ENCODE results near the gene EIF4H. TPM values are rescaled to one million over a fixed set of nuclear protein-coding genes. Genes with fewer than 3 reads are reported as not detected.

Gene EIF4H
- total and polyA plus RNA-seq, 2 of the 8 experiments (the other 6 are each of a cell fraction or from before 2014, with no cell fraction given): 323 to 382 TPM

DNA sequence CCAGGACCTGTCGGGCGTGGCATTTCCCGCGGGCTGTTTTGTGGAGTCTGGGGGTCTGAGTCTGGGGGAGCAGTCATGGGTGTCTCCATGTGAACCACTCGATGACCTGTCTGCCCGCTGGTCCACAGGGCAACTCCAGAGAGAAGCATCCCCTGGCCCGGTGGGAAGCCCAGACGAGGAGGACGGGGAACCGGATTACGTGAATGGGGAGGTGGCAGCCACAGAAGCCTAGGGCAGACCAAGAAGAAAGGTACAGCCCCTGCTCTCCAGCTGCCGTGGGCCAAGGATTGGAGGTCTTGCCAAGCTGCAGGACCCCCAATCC lies 50.3 kb downstream of the EIF4H start:
- no peak overlapping the region for H4K8ac ChIP-seq (ENCODE audit: extremely low read depth, insufficient read depth, low read length)
- no peak overlapping the region for H3K56ac ChIP-seq (replicated peaks; ENCODE audit: insufficient read length, low read depth, low read length)
- no peak overlapping the region for H3K23ac ChIP-seq (ENCODE audit: insufficient read length)
- H2AFZ ChIP-seq (ENCODE audit: low read length): no peak overlapping the region
- H2BK20ac ChIP-seq (ENCODE audit: low read length): no peak overlapping the region
- no peak overlapping the region for H3K18ac ChIP-seq (ENCODE audit: extremely low read depth, low read length)
- H4K5ac ChIP-seq (ENCODE audit: insufficient read length, low read depth, low read length): no peak overlapping the region
- POLR2A ChIA-PET (ENCODE audit: partially characterized antibody): interaction anchor here (0.6 to 2.5 kb wide), 3 partner anchors 11 to 427 kb away, joined by 4 to 12 read pairs (median 7); partner anchors contain the start of gene LAT2
- 88% methylated on average over 12 of the region's 12 CpGs; no CpG with 5 or more reads in 1 of the 2 experiments for WGBS, 2 experiments (ENCODE audit: extremely low coverage in 1 of 2, insufficient coverage in 1 of 2, insufficient read length in 1 of 2, insufficient replicate concordance in 2 of 2, low coverage in 1 of 2, low lambda C conversion rate in 2 of 2, missing lambda C conversion rate in 1 of 2)
- no peaks in the 10 kb centered on the region for H3K79me2 ChIP-seq (ENCODE audit: control insufficient read depth in 1 of 2, insufficient read depth in 2 of 2, low read length in 2 of 2)
- H3K4me1 ChIP-seq (replicated peaks in 1 of 4; ENCODE audit: control insufficient read depth in 3 of 4, insufficient read depth in 4 of 4, low read length in 3 of 4): peaks cover 0 to 2% (median 0%) of the 10 kb centered on the region in 4 experiments; a peak in 3 of 7 replicates
- H3K4ac ChIP-seq (replicated peaks; ENCODE audit: insufficient read length, low read depth, low read length): no peak overlapping the region
- CTCF ChIA-PET (ENCODE audit: partially characterized antibody): interaction anchor here (0.6 to 8.3 kb wide), 3 partner anchors 18 to 427 kb away, joined by 3 to 71 read pairs (median 3); no protein-coding TSS in a partner anchor
- no peak overlapping the region for H4K91ac ChIP-seq (replicated peaks; ENCODE audit: insufficient read length, low read length)
- H4K20me1 ChIP-seq (replicated peaks in 1 of 2; ENCODE audit: control insufficient read depth in 1 of 2, insufficient read depth in 2 of 2, low read length in 2 of 2): peaks cover 4 to 11% of the 10 kb centered on the region in 2 experiments
- no peak overlapping the region for H2BK5ac ChIP-seq (ENCODE audit: low read depth, low read length)
- H3K79me1 ChIP-seq (ENCODE audit: low read depth, low read length): no peaks in the 10 kb centered on the region
- no peaks in the 10 kb centered on the region for H3K9me3 ChIP-seq (ENCODE audit: insufficient read depth in 2 of 2, low read depth in 1 of 2, low read length in 1 of 2)
- H2BK120ac ChIP-seq (replicated peaks; ENCODE audit: low read depth, low read length): no peak overlapping the region
- no peak overlapping the region for H3K27ac ChIP-seq (ENCODE audit: low read depth, low read length)
- H3K4me3 ChIP-seq (ENCODE audit: extremely low read depth in 1 of 4, insufficient read depth in 2 of 4, low read depth in 3 of 4, low read length in 4 of 4): no peak overlapping the region
- no peak for DNase-seq (ENCODE audit: low read depth in 1 of 2, low spot score in 2 of 2)
- no peak overlapping the region for H3K4me2 ChIP-seq (ENCODE audit: insufficient read depth in 1 of 2, low read depth in 2 of 2, low read length in 2 of 2)
- no peak overlapping the region for H3K9ac ChIP-seq (replicated peaks in 1 of 4; ENCODE audit: extremely low read depth in 1 of 4, low read depth in 3 of 4, low read length in 3 of 4)
- no peaks in the 10 kb centered on the region for H3K27me3 ChIP-seq (replicated peaks in 1 of 4; ENCODE audit: control insufficient read depth in 3 of 4, extremely low read depth in 1 of 4, insufficient read depth in 3 of 4, low read length in 3 of 4)
- no peak overlapping the region for H2BK15ac ChIP-seq (ENCODE audit: low read length)
- FAIRE-seq: no peak
- no peak overlapping the region for H2BK12ac ChIP-seq (ENCODE audit: low read depth, low read length)
- no peak overlapping the region for H3K14ac ChIP-seq (ENCODE audit: insufficient read length)
- no peak overlapping the region for H2AK5ac ChIP-seq (ENCODE audit: low read depth, low read length)
- H3K36me3 ChIP-seq (ENCODE audit: control insufficient read depth in 2 of 4, insufficient read depth in 4 of 4, low read length in 3 of 4): peaks cover 2 to 18% (median 7%) of the 10 kb centered on the region in 4 experiments; a peak in 7 of 8 replicates
- H3K23me2 ChIP-seq (ENCODE audit: low read depth, low read length): no peaks in the 10 kb centered on the region
- TF ChIP-seq RBBP5 (IDR thresholded peaks at IDR 0.05; ENCODE audit: borderline replicate concordance, low read depth, low read length) (no peak), CHD1 (IDR thresholded peaks at IDR 0.05; ENCODE audit: low read depth, low read length) (no peak), CBX8 (IDR thresholded peaks at IDR 0.05; ENCODE audit: borderline replicate concordance, low read depth, low read length) (no peak), SIN3A (conservative IDR thresholded peaks at IDR 0.05 in 1 of 2, IDR thresholded peaks at IDR 0.05 in 1 of 2; ENCODE audit: low read depth in 1 of 2, low read length in 2 of 2) (no peak), HDAC6 (IDR thresholded peaks at IDR 0.05; ENCODE audit: low read depth, low read length) (no peak), NRF1 (IDR thresholded peaks at IDR 0.05; ENCODE audit: low read depth, low read length) (no peak), POLR2AphosphoS5 (IDR thresholded peaks at IDR 0.05; ENCODE audit: low read depth, low read length) (no peak)

Measured in H1 (cell line).